ENCODE measurements around the gene CYFIP2.
A peak's percentile ranks its signal among the peaks of the same experiment; 100 is the strongest.

Gene CYFIP2

DNA sequence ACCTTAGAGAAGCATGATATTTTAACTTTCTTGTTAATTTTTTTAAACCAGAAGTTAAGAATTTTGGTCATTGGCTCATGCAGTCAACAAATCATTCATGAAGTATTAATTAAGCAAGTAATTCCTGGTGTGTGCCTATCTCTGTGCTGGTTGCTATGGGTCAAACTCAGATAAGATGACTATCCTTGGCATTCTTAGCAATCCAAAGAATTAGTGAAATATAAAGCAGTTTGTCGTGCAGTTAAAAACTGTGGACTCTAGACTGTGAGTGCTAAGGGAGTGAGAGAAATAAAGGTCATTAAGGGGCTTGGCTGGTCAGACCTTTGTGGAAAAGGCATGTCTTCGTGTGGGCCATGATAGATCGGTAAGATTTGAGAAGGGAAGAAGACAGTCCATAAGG is 4.8 kb downstream of the CYFIP2 start:
- TF ChIP-seq POLR2AphosphoS5 (IDR thresholded peaks at IDR 0.05; ENCODE audit: low read depth) (no peak), SPI1 (IDR thresholded peaks at IDR 0.05; ENCODE audit: borderline replicate concordance, low read depth) (no peak), GABPA (IDR thresholded peaks at IDR 0.05; ENCODE audit: low read depth) (no peak)
- TF ChIP-seq, protein P1, sequence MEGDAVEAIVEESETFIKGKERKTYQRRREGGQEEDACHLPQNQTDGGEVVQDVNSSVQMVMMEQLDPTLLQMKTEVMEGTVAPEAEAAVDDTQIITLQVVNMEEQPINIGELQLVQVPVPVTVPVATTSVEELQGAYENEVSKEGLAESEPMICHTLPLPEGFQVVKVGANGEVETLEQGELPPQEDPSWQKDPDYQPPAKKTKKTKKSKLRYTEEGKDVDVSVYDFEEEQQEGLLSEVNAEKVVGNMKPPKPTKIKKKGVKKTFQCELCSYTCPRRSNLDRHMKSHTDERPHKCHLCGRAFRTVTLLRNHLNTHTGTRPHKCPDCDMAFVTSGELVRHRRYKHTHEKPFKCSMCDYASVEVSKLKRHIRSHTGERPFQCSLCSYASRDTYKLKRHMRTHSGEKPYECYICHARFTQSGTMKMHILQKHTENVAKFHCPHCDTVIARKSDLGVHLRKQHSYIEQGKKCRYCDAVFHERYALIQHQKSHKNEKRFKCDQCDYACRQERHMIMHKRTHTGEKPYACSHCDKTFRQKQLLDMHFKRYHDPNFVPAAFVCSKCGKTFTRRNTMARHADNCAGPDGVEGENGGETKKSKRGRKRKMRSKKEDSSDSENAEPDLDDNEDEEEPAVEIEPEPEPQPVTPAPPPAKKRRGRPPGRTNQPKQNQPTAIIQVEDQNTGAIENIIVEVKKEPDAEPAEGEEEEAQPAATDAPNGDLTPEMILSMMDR (IDR thresholded peaks at IDR 0.05; ENCODE audit: insufficient read depth, low read length) = no peak
- TF ChIP-seq, protein P2, sequence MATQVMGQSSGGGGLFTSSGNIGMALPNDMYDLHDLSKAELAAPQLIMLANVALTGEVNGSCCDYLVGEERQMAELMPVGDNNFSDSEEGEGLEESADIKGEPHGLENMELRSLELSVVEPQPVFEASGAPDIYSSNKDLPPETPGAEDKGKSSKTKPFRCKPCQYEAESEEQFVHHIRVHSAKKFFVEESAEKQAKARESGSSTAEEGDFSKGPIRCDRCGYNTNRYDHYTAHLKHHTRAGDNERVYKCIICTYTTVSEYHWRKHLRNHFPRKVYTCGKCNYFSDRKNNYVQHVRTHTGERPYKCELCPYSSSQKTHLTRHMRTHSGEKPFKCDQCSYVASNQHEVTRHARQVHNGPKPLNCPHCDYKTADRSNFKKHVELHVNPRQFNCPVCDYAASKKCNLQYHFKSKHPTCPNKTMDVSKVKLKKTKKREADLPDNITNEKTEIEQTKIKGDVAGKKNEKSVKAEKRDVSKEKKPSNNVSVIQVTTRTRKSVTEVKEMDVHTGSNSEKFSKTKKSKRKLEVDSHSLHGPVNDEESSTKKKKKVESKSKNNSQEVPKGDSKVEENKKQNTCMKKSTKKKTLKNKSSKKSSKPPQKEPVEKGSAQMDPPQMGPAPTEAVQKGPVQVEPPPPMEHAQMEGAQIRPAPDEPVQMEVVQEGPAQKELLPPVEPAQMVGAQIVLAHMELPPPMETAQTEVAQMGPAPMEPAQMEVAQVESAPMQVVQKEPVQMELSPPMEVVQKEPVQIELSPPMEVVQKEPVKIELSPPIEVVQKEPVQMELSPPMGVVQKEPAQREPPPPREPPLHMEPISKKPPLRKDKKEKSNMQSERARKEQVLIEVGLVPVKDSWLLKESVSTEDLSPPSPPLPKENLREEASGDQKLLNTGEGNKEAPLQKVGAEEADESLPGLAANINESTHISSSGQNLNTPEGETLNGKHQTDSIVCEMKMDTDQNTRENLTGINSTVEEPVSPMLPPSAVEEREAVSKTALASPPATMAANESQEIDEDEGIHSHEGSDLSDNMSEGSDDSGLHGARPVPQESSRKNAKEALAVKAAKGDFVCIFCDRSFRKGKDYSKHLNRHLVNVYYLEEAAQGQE (IDR thresholded peaks at IDR 0.05; ENCODE audit: insufficient replicate concordance, low read depth) = no peak
- no peak for DNase-seq (ENCODE audit: low read depth in 1 of 2, low spot score in 1 of 2)
- Histone ChIP-seq H3K27ac (replicated peaks) (peak overlapping the region; percentile 96), H3K4me3 (replicated peaks; ENCODE audit: insufficient read depth, low read length) (no peak overlapping the region), H3K27me3 (ENCODE audit: insufficient read depth, poor library complexity, severe bottlenecking) (no peaks in the 10 kb centered on the region)

DNA sequence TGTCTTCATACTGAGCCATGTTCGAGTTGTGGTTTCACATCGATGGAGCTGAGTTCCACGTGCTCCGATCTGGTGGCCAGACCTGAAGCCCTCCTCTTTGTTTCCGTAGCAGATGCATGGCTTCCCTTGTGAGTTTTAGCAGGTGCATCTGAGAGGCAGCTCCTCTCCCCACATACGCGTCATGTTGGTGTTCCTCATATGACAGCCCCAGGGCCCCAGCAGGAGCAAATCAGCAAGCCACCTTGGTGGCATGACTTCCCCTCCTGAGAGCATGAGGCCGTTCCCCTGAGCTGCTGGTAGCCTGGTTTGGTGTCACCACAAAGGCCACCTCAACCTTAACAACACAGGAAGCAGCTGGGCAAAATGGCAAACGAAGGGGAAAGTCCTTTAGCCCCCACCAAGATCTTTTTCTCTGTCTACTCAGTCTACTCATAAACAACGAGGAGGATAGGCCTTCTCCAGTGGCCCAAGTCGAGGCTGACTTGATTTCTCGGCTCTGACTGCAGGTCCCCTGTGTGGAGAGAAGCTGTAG is 5.9 kb downstream of the CYFIP2 start:
- peak; percentile 71 to 97 for DNase-seq (ENCODE audit: low read depth in 1 of 2, low spot score in 1 of 2)
- Histone ChIP-seq H3K27me3 (ENCODE audit: insufficient read depth, poor library complexity, severe bottlenecking) (no peaks in the 10 kb centered on the region), H3K27ac (replicated peaks) (peak overlapping the region; percentile 96), H3K4me3 (replicated peaks; ENCODE audit: insufficient read depth, low read length) (no peak overlapping the region)
- TF ChIP-seq SPI1 (IDR thresholded peaks at IDR 0.05; ENCODE audit: borderline replicate concordance, low read depth) = peak; percentile 94
- TF ChIP-seq POLR2AphosphoS5 (IDR thresholded peaks at IDR 0.05; ENCODE audit: low read depth) = peak; percentile 88
- TF ChIP-seq, protein P1 (IDR thresholded peaks at IDR 0.05; ENCODE audit: insufficient read depth, low read length) = no peak
- TF ChIP-seq, protein P2 (IDR thresholded peaks at IDR 0.05; ENCODE audit: insufficient replicate concordance, low read depth) = peak; percentile 26

DNA sequence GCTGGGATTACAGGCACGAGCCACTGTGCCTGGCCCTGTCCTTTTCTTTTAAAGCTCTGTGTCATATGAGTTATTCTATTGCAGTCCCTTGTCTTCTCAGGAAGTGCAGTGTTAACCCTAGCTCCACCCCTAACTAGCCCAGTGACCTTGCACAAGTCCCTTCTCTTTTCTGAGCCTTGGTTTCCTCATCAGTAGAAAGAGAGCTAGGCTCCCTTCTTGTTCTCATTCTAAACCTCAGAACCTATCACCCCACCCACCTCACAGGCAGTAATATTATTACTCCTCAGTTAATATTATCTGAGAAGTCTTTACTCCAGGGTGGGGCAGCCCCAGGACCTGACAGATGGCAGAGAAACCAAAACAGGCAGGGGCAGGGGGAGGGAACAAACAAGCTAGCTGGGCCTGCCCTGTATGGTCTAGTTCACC is 7.2 kb downstream of the CYFIP2 start:
- peak; percentile 78 to 90 for DNase-seq (ENCODE audit: low read depth in 1 of 2, low spot score in 1 of 2)
- TF ChIP-seq POLR2AphosphoS5 (IDR thresholded peaks at IDR 0.05; ENCODE audit: low read depth) (no peak; the same call in 1 of the 2 replicates), SPI1 (IDR thresholded peaks at IDR 0.05; ENCODE audit: borderline replicate concordance, low read depth) (peak; percentile 70; the same call in 1 of the 2 replicates)
- H3K27ac ChIP-seq (replicated peaks) = peak overlapping the region; percentile 96
- H3K4me3 ChIP-seq (replicated peaks; ENCODE audit: insufficient read depth, low read length) = no peak overlapping the region
- H3K27me3 ChIP-seq (ENCODE audit: insufficient read depth, poor library complexity, severe bottlenecking) = no peaks in the 10 kb centered on the region

DNA sequence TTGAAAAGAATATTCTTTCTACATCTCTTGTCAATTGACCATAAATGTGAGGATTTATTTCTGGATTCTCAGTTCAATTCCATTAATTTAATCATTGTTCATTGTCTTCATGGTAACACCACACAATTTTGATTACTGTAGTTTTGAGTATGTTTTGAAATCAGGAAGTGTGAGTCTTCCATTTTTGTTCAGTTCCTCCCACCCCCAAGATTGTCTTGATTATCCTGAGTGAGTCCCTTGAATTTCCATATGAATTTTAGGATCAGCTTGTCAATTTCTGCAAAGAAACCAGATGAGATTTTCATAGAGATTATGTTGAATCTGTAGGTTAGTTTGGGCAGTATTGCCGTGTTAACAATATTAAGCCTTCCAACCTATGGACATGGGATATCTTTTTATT is 9.5 kb downstream of the CYFIP2 start:
- Histone ChIP-seq H3K27me3 (ENCODE audit: insufficient read depth, poor library complexity, severe bottlenecking) (no peaks in the 10 kb centered on the region), H3K4me3 (replicated peaks; ENCODE audit: insufficient read depth, low read length) (no peak overlapping the region), H3K27ac (replicated peaks) (no peak overlapping the region)
- DNase-seq (ENCODE audit: low read depth in 1 of 2, low spot score in 1 of 2) = no peak
- no peak for TF ChIP-seq GABPA (IDR thresholded peaks at IDR 0.05; ENCODE audit: low read depth)
- no peak for TF ChIP-seq POLR2AphosphoS5 (IDR thresholded peaks at IDR 0.05; ENCODE audit: low read depth)
- TF ChIP-seq, protein P1 (IDR thresholded peaks at IDR 0.05; ENCODE audit: insufficient read depth, low read length) = no peak
- TF ChIP-seq, protein P2 (IDR thresholded peaks at IDR 0.05; ENCODE audit: insufficient replicate concordance, low read depth) = no peak
- peak; percentile 60; the same call in 1 of the 2 replicates for TF ChIP-seq SPI1 (IDR thresholded peaks at IDR 0.05; ENCODE audit: borderline replicate concordance, low read depth)

Data from HL-60 (cell line).